H4 (cell line): ENCODE measurements around the gene BCAM. TPM values are rescaled to one million over a fixed set of nuclear protein-coding genes. Genes with fewer than 3 reads are reported as not detected.
"Not testable (repeated sequence)": the region's sequence is repeated elsewhere in the genome, so short reads cannot be mapped to it uniquely, and the experiment has no call there.

Source experiments
- DNase-seq: peaks from one replicate; pipeline ENCODE4 v3.0.0-alpha.2; 2015; ENCODE audit warnings: low spot score
- total RNA-seq: library from RNA; depleted of rRNA; stranded (reverse); fragments of >200 nt; shearing (Covaris generic); gene quantifications from 2 replicates; pipeline ENCODE4 v1.2.3, GENCODE V29; 2014; rRNA removed

Gene BCAM
- total RNA-seq = 5.8 and 6.2 TPM in 2 replicates

DNA sequence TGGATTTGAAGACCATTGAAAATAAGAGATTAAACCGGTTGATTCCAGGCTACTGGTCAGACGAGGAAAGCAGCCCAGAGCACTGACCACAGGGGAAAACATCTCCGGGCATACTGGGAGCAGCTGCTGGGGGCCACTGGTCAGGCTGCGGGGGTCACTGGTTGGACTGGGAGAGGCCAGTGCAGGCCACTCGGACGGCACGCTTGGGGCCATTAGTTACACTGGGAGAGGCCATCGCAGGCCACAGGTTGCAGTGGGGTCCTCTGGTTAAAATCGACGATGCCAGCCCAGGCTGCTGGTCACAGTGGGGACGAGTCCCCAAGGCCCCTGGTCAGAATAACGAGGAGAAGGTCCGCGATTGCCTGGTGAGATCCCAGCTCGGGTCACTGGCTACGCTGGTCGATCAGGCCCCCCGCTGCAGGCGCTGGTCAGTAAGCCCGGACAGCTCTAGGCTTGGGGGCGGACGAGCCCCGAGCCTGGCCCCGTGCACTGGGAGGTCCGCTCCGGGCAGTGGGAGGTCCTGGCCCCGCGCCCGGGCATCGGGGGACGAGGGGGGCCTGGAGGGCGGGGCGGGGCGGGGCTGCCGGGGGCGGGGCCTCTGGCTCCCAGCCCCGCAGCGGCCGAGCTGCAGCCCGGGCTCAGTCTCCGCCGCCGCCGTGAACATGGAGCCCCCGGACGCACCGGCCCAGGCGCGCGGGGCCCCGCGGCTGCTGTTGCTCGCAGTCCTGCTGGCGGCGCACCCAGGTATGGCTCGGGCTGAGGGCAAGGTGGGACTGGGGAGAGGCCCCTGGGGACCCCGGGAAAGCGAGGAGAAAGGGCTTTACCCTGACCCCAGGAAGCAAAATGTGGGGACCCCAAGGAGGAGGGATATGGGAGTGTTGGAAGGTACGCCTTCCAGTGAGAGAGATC lies at the start of gene BCAM:
Gene BCAM (plus strand): TSS at position 641 of the 909 bp plus-strand sequence. CDS start 22 bp downstream, at position 663.
- no peak for DNase-seq

GRCh38 chr19:44762038-44762437 lies 46.9 kb upstream of the BCAM start:
- no peak for DNase-seq

- DNase-seq = no peak
These were observed 43.6 kb upstream of the BCAM start for GRCh38 chr19:44765033-44765948.

- no peak for DNase-seq
These were observed 43.0 kb upstream of the BCAM start for GRCh38 chr19:44765949-44766335.

DNA sequence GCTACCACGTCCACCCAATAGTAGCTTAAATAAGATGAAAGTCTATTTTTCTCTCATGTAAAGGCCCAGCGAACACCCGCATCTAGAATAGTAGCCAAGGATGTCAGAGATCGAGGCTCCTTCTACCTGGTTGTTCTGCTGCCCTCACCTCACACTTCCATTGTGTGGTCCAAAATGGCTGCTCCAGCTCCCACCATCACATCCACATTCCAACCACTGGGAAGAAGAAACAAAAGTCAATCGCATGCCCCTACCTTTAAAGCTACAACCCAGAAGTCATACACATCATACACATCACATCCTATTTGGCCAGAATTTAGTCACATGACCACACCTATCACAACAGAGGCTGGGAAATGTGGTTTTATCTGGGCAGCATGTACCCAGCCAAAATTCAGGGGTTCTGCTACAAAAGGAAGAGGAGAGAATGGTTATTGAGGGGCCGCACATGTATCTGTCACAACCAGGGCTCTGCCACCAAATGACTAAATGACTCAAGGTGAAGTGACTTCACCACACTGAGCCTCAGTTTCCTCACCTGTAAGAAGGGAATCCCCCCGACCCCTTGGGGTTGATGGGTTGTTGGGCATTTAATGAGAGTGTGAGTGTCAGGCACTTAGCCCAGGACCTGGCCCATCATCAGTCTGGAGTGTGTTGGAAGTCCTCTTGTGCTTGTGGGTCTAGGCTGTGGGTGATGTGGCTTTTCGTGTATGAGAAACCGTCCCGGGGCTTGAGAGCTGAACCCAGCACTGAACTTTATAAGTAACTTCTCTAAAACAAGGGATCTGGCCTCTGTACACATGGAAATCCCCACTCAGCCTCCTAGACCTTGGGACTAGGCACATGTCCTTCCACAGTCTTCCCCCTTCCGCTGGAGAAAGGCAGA lies 41.4 kb upstream of the BCAM start:
- DNase-seq = no peak

GRCh38 chr19:44770550-44771257 lies 38.2 kb upstream of the BCAM start:
- DNase-seq = peak; percentile 84

- not testable (repeated sequence) for DNase-seq
These were observed 36.8 kb upstream of the BCAM start for GRCh38 chr19:44772144-44772543.

GRCh38 chr19:44772959-44773358 lies 35.9 kb upstream of the BCAM start:
- DNase-seq = no peak

DNA sequence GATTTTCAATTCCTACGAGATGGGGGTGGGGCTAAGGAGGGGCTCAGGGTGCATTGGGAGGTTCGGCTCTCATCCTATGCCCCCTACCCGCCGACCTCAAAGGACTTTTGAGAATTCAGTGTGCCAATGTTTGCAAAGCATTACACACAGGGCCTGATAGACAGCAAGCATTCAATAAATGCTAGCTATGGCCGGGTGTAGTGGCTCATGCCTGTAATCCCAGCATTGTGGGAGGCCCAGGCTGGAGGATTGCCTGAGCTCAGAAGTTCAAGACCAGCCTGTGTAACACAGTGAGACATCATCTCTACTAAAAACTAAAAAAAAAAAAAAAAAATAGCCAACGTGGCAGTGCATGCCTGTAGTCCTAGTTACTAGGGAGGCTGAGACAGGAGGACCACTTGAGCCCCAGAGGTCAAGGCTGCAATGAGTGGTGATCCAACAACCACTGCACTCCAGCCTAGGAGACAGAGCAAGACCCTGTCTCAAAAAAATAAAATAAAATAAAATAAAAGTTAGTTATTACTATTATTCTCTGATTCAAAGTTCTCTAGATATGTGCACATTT lies 33.1 kb upstream of the BCAM start:
- no peak for DNase-seq

GRCh38 chr19:44776402-44777096 lies 32.4 kb upstream of the BCAM start:
- no peak for DNase-seq

GRCh38 chr19:44777715-44778347 lies 31.1 kb upstream of the BCAM start, which contains the start of gene CBLC:
Gene CBLC (plus strand): TSS chr19:44777890. CDS start chr19:44777932, 42 bp downstream.
- no peak for DNase-seq

- no peak for DNase-seq
These were observed 29.8 kb upstream of the BCAM start for GRCh38 chr19:44779150-44779549.

GRCh38 chr19:44781694-44782093 lies 27.2 kb upstream of the BCAM start:
- DNase-seq = not testable (repeated sequence)

DNA sequence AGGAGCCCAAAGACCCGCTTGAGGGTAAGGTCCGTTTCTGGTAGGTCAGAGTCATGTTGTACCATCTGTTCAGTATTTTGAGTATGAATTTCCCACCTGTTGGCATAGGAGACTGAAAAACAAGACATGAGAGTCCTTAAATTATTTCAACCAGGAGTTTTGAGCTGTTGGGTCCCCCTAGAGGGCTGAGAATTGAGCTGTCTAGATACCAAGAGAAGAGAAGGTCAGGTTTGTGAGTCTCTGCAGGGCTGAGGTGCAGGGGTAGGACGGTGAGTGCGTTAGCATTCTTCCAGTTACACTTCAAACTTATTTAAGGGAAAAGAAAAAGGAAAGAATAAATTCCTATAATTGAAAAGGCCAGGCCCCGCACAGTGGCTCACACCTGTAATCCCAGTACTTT lies 26.2 kb upstream of the BCAM start:
- DNase-seq = no peak

- no peak for DNase-seq
These were observed 25.4 kb upstream of the BCAM start for GRCh38 chr19:44783545-44783944.

GRCh38 chr19:44785271-44785670 lies 23.6 kb upstream of the BCAM start:
- DNase-seq = no peak

GRCh38 chr19:44785993-44786392 lies 22.9 kb upstream of the BCAM start:
- no peak for DNase-seq

DNA sequence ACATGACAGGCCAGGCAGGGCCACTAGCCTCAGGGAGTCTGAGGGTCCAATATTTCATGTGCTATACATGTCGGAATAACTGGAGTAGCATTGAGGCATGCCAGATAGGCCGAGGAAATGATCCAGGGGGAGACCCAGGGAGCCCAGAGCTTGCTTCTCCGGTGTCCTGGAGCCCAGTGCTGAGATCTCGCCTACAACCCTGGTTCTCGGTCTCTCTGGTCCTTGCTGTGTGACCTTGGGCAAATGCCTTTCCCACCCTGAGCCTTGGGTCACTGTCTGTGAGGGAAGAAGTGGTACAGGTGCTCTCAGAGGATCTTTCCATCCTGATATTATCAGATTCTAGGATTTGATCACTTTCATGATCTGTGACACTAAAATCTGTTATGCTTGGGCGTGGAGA lies 19.9 kb upstream of the BCAM start:
- no peak for DNase-seq

GRCh38 chr19:44789943-44790483 lies 18.9 kb upstream of the BCAM start:
- no peak for DNase-seq
